ENCODE results near the gene FCN3.

FCN3 gene

GRCh38 chr1:27358038-27358927 is 16.3 kb downstream of the FCN3 start:
- no peak for DNase-seq (ENCODE audit: low read depth in 2 of 2)

DNA sequence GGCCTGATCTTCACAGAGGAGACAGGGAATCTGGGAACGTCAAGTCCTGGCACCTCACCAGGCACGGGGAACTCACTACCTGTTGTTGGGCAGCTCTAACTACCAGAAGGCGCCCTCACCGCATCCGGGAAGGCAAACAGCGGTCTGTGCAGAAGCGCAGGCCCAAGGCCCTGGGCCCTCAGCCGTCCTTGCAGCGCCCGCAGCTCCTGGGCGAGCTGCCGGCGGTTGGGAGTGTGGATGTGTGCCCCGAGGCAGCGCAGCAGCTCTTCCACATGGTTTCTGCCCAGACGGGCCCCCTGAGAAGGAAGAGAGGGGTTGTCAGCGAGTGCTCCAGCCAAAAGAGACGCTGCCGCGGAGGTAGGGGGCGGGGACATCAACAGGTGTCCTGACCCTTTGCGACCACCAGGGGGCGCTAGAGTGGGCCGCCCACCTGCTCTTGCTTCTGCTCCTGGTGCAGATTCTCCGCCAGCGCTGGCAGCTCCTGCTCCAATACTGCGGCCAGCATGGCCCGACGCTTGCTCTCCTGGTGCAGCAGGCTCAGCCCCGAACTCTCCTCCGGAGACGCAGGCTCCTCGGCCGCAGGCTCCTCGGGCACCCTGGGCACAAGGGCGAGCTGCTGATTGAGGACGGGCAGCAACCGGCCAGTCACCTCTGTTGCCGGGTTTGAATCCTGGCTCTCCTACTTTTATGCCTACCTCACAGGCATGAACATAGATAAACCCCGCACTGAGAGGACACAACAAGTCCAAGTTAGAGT is 17.2 kb downstream of the FCN3 start:
- DNase-seq (ENCODE audit: low read depth in 2 of 2) = peak; percentile 68 to 71

DNA sequence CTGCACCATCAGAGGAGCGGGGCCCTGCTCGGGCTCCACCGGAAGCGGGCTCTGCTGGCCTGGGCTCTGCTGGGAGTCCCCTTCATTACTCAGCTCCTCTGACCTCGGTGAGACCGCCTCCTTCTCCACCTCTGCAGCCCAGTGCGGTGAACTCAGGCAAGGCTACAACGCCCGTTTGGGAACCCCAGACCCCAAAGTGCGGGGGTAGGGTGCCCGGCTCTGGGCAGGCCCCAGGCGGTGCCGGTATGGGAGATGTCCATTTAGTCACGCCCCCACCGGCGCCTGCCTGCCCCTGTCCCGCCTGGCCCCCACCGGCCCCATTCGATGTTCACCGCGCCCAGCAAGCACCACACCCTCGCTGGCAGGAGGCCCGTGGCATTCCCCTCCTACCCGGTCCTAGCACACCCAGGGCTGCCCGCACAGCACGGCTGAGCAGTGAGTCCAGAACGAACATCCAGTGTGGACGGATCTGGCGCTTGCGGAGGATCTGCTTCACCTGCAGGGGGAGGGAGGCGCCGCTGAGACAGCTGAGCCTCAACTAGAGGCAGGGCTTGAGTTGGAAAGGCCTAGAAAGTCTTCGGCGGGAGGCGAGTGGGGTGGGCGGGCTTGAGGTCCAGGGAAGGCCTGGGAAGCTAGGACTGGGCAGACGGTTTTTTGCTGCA is 17.9 kb downstream of the FCN3 start:
- DNase-seq (ENCODE audit: low read depth in 2 of 2) = no peak

- DNase-seq (ENCODE audit: low read depth in 2 of 2) = no peak
Observed at GRCh38 chr1:27356277-27356618, 18.4 kb downstream of the FCN3 start.

DNA sequence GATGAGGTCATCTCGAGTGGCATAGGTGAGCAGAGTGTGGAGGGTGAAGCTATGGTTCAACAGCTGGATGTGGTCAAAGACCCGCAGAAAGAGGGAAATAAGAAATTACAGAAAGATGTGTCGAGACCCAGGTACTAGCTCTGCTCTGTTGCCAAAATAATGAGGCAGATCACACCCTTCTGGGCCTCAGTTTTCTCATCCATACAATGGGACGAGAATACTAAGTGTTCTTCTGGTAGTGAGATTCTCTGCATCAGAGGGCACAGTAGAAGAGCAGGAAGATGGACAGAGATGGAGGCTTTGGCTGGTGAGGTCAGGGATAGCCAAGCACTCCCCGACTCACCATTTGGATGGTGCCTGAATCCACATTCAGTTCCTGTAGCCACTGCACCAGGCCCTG is 18.9 kb downstream of the FCN3 start:
- DNase-seq (ENCODE audit: low read depth in 2 of 2) = no peak

DNA sequence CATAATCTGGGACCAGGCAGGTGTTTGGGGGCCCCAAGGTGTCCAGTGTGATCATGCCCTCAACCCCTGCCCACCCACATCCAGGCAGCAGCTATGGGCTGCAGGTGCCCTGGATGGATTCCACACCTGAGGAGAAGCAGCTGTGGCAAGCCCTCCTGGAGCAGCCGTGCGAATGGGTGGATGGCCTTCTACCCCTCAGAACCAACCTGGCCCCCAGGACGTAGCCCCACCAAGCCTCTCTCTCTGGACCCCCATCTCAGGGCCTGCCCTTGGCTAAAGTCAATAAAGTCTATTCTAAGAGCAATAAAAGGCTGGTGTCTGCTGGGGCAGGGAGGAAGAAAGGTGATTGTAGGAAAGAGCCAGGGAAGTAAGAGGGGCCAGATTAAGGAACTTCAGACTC is 21.0 kb downstream of the FCN3 start:
- no peak for DNase-seq (ENCODE audit: low read depth in 2 of 2)

DNA sequence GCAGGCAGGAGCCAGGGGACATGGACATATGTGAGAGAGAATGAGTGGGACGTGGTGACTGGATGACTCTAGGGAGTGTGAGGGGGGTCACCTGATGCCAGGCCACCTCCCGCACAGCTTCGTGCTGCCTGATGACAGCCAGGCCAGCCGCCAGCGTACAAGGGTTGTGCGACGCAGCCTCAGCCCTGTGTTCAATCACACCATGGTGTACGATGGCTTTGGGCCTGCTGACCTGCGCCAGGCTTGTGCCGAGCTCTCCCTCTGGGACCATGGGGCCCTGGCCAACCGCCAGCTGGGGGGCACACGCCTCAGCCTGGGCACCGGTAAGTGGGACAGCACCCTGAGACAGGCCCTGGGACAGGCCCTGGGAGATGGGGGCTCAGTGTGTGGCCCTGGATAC is 21.5 kb downstream of the FCN3 start:
- DNase-seq (ENCODE audit: low read depth in 2 of 2) = no peak

DNA sequence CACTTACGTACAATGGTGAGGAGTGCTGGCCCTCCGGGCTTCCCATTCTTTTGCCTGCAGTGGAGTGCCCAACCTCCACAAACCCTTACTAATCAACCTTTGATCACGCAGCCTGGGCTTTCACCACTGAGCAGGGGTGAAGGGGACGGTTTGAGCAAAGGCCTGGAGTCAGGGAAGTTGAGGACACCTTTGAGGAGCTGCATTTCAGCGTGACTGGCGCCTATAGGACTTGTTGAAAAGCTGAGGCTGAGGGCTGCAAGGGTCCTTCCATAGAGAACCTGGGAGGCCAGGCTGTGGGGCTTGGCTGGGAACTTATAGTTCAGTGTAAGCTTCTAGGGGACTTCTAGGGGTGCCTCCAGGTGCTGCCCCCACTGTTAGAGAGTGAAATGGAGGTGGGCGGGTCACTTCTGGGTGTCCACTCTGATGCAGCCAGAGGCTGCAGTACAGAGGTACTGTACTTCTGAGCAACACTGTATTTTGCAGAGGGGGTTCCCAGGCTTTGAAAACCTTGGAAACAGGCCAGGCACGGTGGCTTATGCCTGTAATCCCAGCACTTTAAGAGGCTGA is 23.0 kb downstream of the FCN3 start:
- DNase-seq (ENCODE audit: low read depth in 2 of 2) = no peak

DNA sequence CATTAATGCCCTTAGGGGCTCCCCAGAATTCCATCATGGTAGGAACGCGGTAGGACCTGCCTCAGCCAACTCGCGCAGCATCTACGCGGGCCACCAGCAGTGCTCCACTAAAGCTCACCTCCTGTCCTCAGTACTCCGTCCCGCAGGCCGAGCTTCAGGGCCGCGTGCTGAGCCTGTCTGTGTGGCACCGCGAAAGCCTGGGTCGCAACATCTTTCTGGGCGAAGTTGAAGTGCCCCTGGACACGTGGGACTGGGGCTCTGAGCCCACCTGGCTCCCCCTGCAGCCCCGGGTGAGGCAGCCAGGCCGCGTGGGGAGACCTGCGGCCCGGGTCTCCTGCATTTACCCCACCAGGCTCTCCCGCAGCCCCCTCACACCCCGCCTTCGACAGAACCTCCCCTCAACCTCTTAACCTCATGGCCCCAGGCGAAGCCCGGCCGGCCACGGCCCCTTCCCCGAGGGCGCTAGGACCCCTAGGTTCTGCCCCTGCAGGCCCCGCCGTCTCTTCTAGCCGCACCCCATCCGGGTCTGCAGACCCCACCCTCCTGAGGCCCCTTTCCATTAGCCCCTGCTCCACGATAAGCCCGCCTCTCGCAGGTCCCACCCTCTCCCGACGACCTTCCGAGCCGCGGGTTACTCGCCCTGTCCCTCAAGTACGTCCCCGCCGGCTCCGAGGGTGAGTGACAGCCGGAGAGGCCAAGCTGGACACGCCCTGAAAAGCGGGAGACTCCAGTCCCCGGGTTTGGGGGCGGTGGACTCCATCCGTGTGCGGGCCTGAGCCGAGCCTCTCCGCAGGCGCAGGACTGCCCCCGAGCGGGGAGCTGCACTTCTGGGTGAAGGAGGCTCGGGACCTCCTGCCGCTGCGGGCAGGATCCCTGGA is 23.7 kb downstream of the FCN3 start:
- DNase-seq (ENCODE audit: low read depth in 2 of 2) = no peak

- no peak for DNase-seq (ENCODE audit: low read depth in 2 of 2)
Observed at GRCh38 chr1:27349784-27350662, 24.6 kb downstream of the FCN3 start.

DNA sequence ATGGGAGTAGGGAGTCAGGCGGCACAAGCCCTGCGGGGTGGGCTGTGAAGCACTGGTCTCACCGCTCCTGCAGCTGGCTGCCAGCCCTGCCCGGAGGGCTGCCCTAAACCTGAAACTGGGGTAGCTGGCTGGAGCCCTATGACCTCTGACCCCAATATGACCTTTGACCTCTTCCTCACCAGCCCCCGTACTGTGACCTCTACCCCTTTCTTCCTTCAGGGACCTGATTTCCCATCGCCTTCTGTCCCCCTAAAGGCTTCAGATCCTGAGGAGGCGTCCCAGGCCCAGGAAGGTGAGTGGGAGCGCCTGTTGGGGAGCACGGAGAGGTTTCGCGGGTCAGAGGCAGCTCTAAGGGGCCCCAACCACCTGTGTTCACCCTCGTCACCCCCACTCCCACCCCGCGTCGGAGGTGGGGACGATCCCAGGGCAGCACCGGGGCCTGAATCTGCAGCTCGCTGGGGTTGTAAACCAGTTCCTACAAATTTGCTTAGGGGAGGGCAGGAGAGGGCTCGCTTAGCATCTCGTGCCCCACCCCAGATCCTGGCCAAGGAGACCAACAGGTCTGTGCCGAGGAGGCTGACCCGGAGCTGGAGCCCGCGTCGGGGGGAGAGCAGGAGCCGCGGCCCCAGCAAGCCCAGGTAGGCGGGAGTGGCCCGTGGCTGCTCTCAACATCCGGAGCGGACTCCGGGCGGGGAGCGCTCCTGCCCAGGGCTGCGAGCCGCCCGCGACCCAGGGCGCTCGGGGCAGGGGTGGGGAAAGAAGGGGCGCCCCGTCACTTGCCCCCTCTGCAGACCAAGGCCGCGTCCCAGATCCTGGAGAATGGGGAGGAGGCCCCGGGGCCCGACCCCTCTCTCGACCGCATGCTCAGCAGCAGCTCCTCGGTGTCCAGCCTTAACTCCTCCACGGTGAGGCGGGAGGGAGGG is 25.5 kb downstream of the FCN3 start:
- no peak for DNase-seq (ENCODE audit: low read depth in 2 of 2)

GRCh38 chr1:27346991-27347624 is 27.5 kb downstream of the FCN3 start:
- no peak for DNase-seq (ENCODE audit: low read depth in 2 of 2)

GRCh38 chr1:27346357-27346756 is 28.3 kb downstream of the FCN3 start:
- DNase-seq (ENCODE audit: low read depth in 2 of 2) = no peak

- no peak for DNase-seq (ENCODE audit: low read depth in 2 of 2)
Observed at GRCh38 chr1:27345272-27345671, 29.4 kb downstream of the FCN3 start.

- no peak for DNase-seq (ENCODE audit: low read depth in 2 of 2)
Observed at GRCh38 chr1:27343639-27344025, 31.0 kb downstream of the FCN3 start.

- DNase-seq (ENCODE audit: low read depth in 2 of 2) = peak; percentile 44 to 60
Observed at GRCh38 chr1:27342778-27343638, 31.6 kb downstream of the FCN3 start.

- DNase-seq (ENCODE audit: low read depth in 2 of 2) = no peak
Observed at GRCh38 chr1:27342391-27342777, 32.2 kb downstream of the FCN3 start.
